ENCODE results near the gene UBAP1. TPM values are rescaled to one million over a fixed set of nuclear protein-coding genes. Genes with fewer than 3 reads are reported as not detected.

UBAP1 gene
- total RNA-seq, 1 donor from 2014 or later: 30.6 TPM

- TF ChIP-seq, protein P1, sequence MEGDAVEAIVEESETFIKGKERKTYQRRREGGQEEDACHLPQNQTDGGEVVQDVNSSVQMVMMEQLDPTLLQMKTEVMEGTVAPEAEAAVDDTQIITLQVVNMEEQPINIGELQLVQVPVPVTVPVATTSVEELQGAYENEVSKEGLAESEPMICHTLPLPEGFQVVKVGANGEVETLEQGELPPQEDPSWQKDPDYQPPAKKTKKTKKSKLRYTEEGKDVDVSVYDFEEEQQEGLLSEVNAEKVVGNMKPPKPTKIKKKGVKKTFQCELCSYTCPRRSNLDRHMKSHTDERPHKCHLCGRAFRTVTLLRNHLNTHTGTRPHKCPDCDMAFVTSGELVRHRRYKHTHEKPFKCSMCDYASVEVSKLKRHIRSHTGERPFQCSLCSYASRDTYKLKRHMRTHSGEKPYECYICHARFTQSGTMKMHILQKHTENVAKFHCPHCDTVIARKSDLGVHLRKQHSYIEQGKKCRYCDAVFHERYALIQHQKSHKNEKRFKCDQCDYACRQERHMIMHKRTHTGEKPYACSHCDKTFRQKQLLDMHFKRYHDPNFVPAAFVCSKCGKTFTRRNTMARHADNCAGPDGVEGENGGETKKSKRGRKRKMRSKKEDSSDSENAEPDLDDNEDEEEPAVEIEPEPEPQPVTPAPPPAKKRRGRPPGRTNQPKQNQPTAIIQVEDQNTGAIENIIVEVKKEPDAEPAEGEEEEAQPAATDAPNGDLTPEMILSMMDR (IDR thresholded peaks at IDR 0.05): no peak
- ATAC-seq (ENCODE audit: low read depth) (no peak), DNase-seq (no peak)
- ChIA-PET CTCF (no interaction called here), POLR2A (no interaction called here)
- Mint-ChIP-seq H3K27me3 (no peaks in the 10 kb centered on the region), H3K4me3 (no peak overlapping the region), H3K27ac (no peak overlapping the region), H3K36me3 (ENCODE audit: low read depth) (no peaks in the 10 kb centered on the region), H3K4me1 (no peaks in the 10 kb centered on the region), H3K9me3 (no peaks in the 10 kb centered on the region)
- intact Hi-C loops (cut with micrococcal nuclease): no loop called here
Observed at GRCh38 chr9:34279411-34279810, 100.6 kb downstream of the UBAP1 start.

- Mint-ChIP-seq H3K27me3 (no peaks in the 10 kb centered on the region), H3K4me1 (no peaks in the 10 kb centered on the region), H3K4me3 (no peak overlapping the region), H3K9me3 (no peaks in the 10 kb centered on the region), H3K36me3 (ENCODE audit: low read depth) (no peaks in the 10 kb centered on the region), H3K27ac (no peak overlapping the region)
- DNase-seq (no peak), ATAC-seq (ENCODE audit: low read depth) (no peak)
- CTCF ChIA-PET: no interaction called here
- POLR2A ChIA-PET: no interaction called here
- intact Hi-C loops (cut with micrococcal nuclease): no loop called here
- TF ChIP-seq, protein P1 (IDR thresholded peaks at IDR 0.05): no peak
Observed at GRCh38 chr9:34282096-34282495, 103.3 kb downstream of the UBAP1 start.

DNA sequence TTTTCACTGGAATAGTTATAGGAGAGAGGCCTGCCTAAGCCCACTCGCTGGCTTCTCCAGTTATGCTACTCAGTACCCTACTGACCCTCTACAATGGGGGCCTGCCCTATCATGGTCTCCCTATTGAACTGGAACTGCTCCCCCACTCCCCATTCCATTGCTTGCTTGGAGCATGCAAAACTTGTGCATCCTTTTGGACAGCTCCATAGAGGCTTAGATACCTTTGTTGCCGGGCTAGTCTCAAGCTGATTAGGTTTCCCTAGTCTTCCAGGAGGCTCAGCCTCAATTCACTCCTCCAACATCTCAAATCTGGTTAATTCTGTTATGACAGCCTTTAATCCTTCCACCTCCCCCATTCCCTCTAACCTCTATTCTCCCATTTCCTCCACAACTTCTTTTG, 110.3 kb downstream of the UBAP1 start:
- TF ChIP-seq, protein P1 (IDR thresholded peaks at IDR 0.05): no peak
- CTCF ChIA-PET: no interaction called here
- DNase-seq (no peak), ATAC-seq (ENCODE audit: low read depth) (no peak)
- intact Hi-C loops (cut with micrococcal nuclease): no loop called here
- POLR2A ChIA-PET: interaction anchor here (0.6 kb wide), 1 partner anchor 64 kb away, joined by 4 read pairs; no protein-coding TSS in a partner anchor
- Mint-ChIP-seq H3K4me1 (no peaks in the 10 kb centered on the region), H3K27me3 (no peaks in the 10 kb centered on the region), H3K27ac (no peak overlapping the region), H3K4me3 (no peak overlapping the region), H3K9me3 (no peaks in the 10 kb centered on the region), H3K36me3 (ENCODE audit: low read depth) (no peaks in the 10 kb centered on the region)

DNA sequence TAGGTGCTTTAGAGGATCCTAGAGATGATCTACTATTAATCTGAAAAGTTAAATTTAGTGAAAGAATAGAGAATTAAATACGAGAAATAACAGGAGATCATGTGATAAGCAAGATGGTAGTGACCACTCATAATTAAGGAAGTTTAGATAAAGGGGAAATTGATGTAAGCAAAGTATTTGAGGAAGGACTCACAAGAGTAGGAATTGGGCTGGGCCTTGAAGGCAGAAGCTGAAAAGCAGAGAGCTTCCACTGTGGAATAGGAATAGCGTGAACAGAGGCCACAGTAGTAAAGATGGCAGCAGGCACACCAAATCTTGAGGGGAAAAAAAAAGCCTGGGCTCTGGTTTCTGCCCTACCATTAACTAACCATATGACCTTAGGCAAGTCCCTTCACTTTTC, 112.2 kb downstream of the UBAP1 start:
- ChIA-PET POLR2A (no interaction called here), CTCF (no interaction called here)
- Mint-ChIP-seq H3K9me3 (no peaks in the 10 kb centered on the region), H3K27me3 (no peaks in the 10 kb centered on the region), H3K27ac (no peak overlapping the region), H3K36me3 (ENCODE audit: low read depth) (no peaks in the 10 kb centered on the region), H3K4me1 (no peaks in the 10 kb centered on the region), H3K4me3 (no peak overlapping the region)
- TF ChIP-seq, protein P1 (IDR thresholded peaks at IDR 0.05): no peak
- ATAC-seq (ENCODE audit: low read depth) (no peak), DNase-seq (no peak)
- intact Hi-C loops (cut with micrococcal nuclease): no loop called here

- ATAC-seq (ENCODE audit: low read depth) (no peak), DNase-seq (no peak)
- H3K9me3 Mint-ChIP-seq: no peaks in the 10 kb centered on the region
- TF ChIP-seq, protein P1 (IDR thresholded peaks at IDR 0.05): no peak
- CTCF ChIA-PET: no interaction called here
- no peak overlapping the region for H3K27ac Mint-ChIP-seq
- H3K36me3 Mint-ChIP-seq (ENCODE audit: low read depth): no peaks in the 10 kb centered on the region
- H3K27me3 Mint-ChIP-seq: no peaks in the 10 kb centered on the region
- H3K4me1 Mint-ChIP-seq: no peaks in the 10 kb centered on the region
- POLR2A ChIA-PET: no interaction called here
- no peak overlapping the region for H3K4me3 Mint-ChIP-seq
- intact Hi-C loops (cut with micrococcal nuclease): no loop called here
Observed at GRCh38 chr9:34291423-34291822, 112.6 kb downstream of the UBAP1 start.

Measured in activated B cell treated with CpG ODN at 0.5 μM for 24 hours (primary cell).